ENCODE data around the gene TMCO5A. TPM values are rescaled to one million over a fixed set of nuclear protein-coding genes. Genes with fewer than 3 reads are reported as not detected.

Gene TMCO5A
- total RNA-seq, 2 experiments from 2014 or later: not detected

GRCh38 chr15:37981775-37982174 is 47.3 kb downstream of the TMCO5A start:
- DNase-seq: no peak
- POLR2A ChIA-PET: no interaction called here
- H3K27ac Mint-ChIP-seq: no peak overlapping the region
- H3K4me1 Mint-ChIP-seq: no peaks in the 10 kb centered on the region
- H3K9me3 Mint-ChIP-seq: no peaks in the 10 kb centered on the region
- no peaks in the 10 kb centered on the region for H3K36me3 Mint-ChIP-seq (ENCODE audit: low read depth)
- CTCF ChIA-PET: interaction anchor here (0.7 kb wide), 1 partner anchor 9 kb away, joined by 3 read pairs; no protein-coding TSS in a partner anchor
- H3K4me3 Mint-ChIP-seq: no peak overlapping the region
- H3K27me3 Mint-ChIP-seq: peaks cover 8% of the 10 kb centered on the region

DNA sequence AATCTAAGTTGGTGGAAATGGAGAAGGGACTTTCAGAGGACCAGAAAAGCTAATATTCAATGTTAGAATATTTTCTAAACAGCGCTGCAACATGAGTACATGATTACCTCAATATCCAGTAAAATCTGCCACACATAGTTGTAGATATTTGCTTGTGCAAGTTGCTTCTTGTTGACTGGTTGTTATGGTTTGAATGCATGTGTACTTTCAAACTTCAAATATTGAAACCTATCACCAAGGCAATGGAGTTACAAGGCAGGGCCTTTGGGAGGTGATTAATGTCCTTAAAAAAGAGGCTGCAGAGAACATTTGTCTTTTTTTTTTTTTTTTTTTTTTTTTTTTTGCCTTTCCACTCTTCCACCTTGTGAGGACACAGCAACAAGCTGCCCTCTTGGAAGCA is 49.9 kb downstream of the TMCO5A start:
- Mint-ChIP-seq H3K27ac (no peak overlapping the region), H3K9me3 (no peaks in the 10 kb centered on the region), H3K4me3 (no peak overlapping the region), H3K4me1 (no peaks in the 10 kb centered on the region), H3K27me3 (peaks cover 11% of the 10 kb centered on the region), H3K36me3 (ENCODE audit: low read depth) (no peaks in the 10 kb centered on the region)
- POLR2A ChIA-PET: no interaction called here
- CTCF ChIA-PET: no interaction called here
- DNase-seq: no peak

GRCh38 chr15:37995461-37996347 is 61.3 kb downstream of the TMCO5A start:
- CTCF ChIA-PET: interaction anchor here (0.7 to 2.1 kb wide), 5 partner anchors 257 to 393 kb away, joined by 3 to 6 read pairs (median 3); partner anchors contain the start of gene SPRED1
- no peak for DNase-seq
- Mint-ChIP-seq H3K4me3 (no peak overlapping the region), H3K36me3 (ENCODE audit: low read depth) (no peaks in the 10 kb centered on the region), H3K27ac (no peak overlapping the region), H3K4me1 (no peaks in the 10 kb centered on the region), H3K27me3 (peaks cover 16% of the 10 kb centered on the region), H3K9me3 (no peaks in the 10 kb centered on the region)
- POLR2A ChIA-PET: no interaction called here

Measured in activated CD4-positive, alpha-beta memory T cell treated with anti-CD3 and anti-CD28 coated beads, Interleukin-2, amount 10 ng/mL, durations not matched to agents 7 days and 5 days (primary cell).